Mesendoderm (in vitro differentiated cells): ENCODE measurements around the gene KRTAP4-6. TPM values are rescaled to one million over a fixed set of nuclear protein-coding genes. Genes with fewer than 3 reads are reported as not detected.
"Not testable (repeated sequence)": the region's sequence is repeated elsewhere in the genome, so short reads cannot be mapped to it uniquely, and the experiment has no call there.

Experiments used
- DNase-seq: peaks from one replicate; pipeline ENCODE4 v3.0.0; 2013
- H2AK5ac ChIP-seq: 2 replicates; pipeline ENCODE4 v1.6.1; 2013; ENCODE audit warnings: low read length, inconsistent platforms
- H2BK120ac ChIP-seq: 2 replicates; pipeline ENCODE4 v1.6.1; 2013; ENCODE audit warnings: low read depth, mild to moderate bottlenecking, low read length, moderate library complexity, mixed read lengths
- H2BK15ac ChIP-seq: replicated peaks from 2 replicates; pipeline ENCODE4 v1.6.1; 2013; ENCODE audit warnings: low read depth, mild to moderate bottlenecking, moderate library complexity
- H2BK5ac ChIP-seq: 2 replicates; pipeline ENCODE4 v1.6.1; 2013; ENCODE audit warnings: low read length, inconsistent platforms
- H3K18ac ChIP-seq: 2 replicates; pipeline ENCODE4 v1.6.1; 2013; ENCODE audit warnings: mild to moderate bottlenecking, low read length, mixed read lengths
- H3K23ac ChIP-seq: one replicate; pipeline ENCODE4 v1.6.1; 2013; ENCODE audit warnings: low read length
- H3K27ac ChIP-seq: 2 replicates; pipeline ENCODE4 v1.5.1; 2013; ENCODE audit warnings: low read depth, mild to moderate bottlenecking, inconsistent platforms, low read length, moderate library complexity
- H3K27me3 ChIP-seq: 2 replicates; pipeline ENCODE4 v1.6.1; 2013; ENCODE audit warnings: low read length, control low read depth, mild to moderate bottlenecking, inconsistent platforms; ENCODE audit not compliant: insufficient read depth, poor library complexity
- H3K36me3 ChIP-seq: 2 replicates; pipeline ENCODE4 v1.6.1; 2013; ENCODE audit warnings: low read length, inconsistent platforms; ENCODE audit not compliant: control insufficient read depth, insufficient read depth
- H3K4ac ChIP-seq: one replicate; pipeline ENCODE4 v1.6.1; 2013; ENCODE audit warnings: low read depth, mild to moderate bottlenecking, low read length, moderate library complexity
- H3K4me1 ChIP-seq: 2 replicates; pipeline ENCODE4 v1.6.1; 2013; ENCODE audit warnings: low read depth, low read length, inconsistent platforms; ENCODE audit not compliant: control insufficient read depth
- H3K4me2 ChIP-seq: 2 replicates; pipeline ENCODE4 v1.6.1; 2013; ENCODE audit warnings: low read length
- H3K4me3 ChIP-seq: 2 replicates; pipeline ENCODE4 v1.5.1; 2013; ENCODE audit warnings: mild to moderate bottlenecking, low read length
- H3K56ac ChIP-seq: one replicate; pipeline ENCODE4 v1.6.1; 2013; ENCODE audit warnings: low read length
- H3K79me1 ChIP-seq: 2 replicates; pipeline ENCODE4 v1.6.1; 2013; ENCODE audit warnings: low read length, inconsistent platforms
- H3K79me2 ChIP-seq: 2 replicates; pipeline ENCODE4 v1.6.1; 2013; ENCODE audit warnings: mild to moderate bottlenecking, low read length; ENCODE audit not compliant: control insufficient read depth, insufficient read depth
- H3K9ac ChIP-seq: 2 replicates; pipeline ENCODE4 v1.6.1; 2013; ENCODE audit warnings: low read length, inconsistent platforms
- H4K5ac ChIP-seq: one replicate; pipeline ENCODE4 v1.6.1; 2013; ENCODE audit warnings: low read length
- H4K8ac ChIP-seq: one replicate; pipeline ENCODE4 v1.6.1; 2013; ENCODE audit warnings: low read depth, mild to moderate bottlenecking, control low read depth, low read length, moderate library complexity
- WGBS: extraction: QIAGEN DNeasy Blood & Tissue Kit; methylation state at CpG from one replicate; pipeline ENCODE4 v1.1.7; 2013; ENCODE audit warnings: low lambda C conversion rate, missing lambda C conversion rate; ENCODE audit not compliant: insufficient coverage; ENCODE audit errors: extremely low coverage; 5-methylcytosine and 5-hydroxymethylcytosine counted together
- polyA plus RNA-seq, 2 experiments: library from polyadenylated mRNA; stranded (reverse); fragments of 200-250 nt; gene quantifications; one replicate each; pipeline ENCODE4 v1.2.3, GENCODE V29; 2013

KRTAP4-6 gene
- polyA plus RNA-seq (2013, experiment 1 of 2): not detected
- polyA plus RNA-seq (2013, experiment 2 of 2): not detected

DNA sequence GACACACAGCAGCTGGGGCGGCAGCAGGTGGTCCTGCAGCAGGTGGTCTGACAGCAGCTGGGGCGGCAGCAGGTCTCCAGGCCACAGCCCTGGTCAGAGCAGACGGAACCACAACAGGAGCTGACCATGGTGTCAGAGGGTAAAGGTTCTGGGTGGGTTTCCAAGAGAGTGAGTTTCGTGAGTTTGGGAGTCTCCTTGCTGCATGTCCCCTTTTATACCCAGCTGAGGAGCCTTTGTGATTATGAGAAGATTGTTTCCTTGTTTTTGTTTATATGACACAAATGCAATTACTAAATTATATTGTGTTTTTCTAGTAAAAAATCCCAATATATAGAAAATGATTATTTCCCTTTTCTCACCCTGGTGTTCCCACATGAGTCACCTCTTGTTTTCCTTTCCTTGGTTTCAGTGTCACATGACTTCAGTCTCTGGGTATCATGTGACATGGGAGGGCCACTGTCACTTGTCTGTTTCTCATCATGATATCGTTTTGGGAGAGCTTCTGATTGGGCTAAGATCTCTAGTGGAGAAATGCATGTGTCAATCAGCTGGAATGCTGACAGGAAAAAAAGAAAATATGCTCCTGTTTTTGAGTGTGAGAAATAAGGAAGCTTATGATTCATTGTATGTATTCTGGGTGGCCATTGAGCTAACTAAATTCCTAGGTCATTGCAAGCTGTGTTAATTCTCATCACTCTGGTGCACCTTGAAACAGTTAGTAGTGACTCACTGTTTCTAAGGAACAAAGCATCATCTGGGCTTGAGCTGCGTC lies at the start of gene KRTAP4-6:
TSS of gene KRTAP4-6 (minus strand) at position 185 of the 772 bp plus-strand sequence. CDS start at position 128, 57 bp downstream.
- Histone ChIP-seq H4K5ac (no peak within 1 kb of the TSS), H2BK15ac (no peak within 1 kb of the TSS), H3K9ac (no peak within 1 kb of the TSS), H2BK120ac (no peak within 1 kb of the TSS), H2BK5ac (no peak within 1 kb of the TSS), H3K27ac (no peak within 1 kb of the TSS), H3K4ac (no peak within 1 kb of the TSS), H3K56ac (no peak within 1 kb of the TSS), H3K18ac (no peak within 1 kb of the TSS), H4K8ac (no peak within 1 kb of the TSS), H3K36me3 (no peaks in the 10 kb centered on the region), H2AK5ac (no peak within 1 kb of the TSS), H3K23ac (no peak within 1 kb of the TSS), H3K79me2 (no peaks in the 10 kb centered on the region), H3K4me2 (no peak within 1 kb of the TSS), H3K4me3 (no peak within 1 kb of the TSS), H3K4me1 (no peaks in the 10 kb centered on the region), H3K79me1 (no peaks in the 10 kb centered on the region), H3K27me3 (no peaks in the 10 kb centered on the region)
- no CpG with 5 or more reads among the region's 6 CpGs for WGBS
- peak; percentile 1 for DNase-seq

DNA sequence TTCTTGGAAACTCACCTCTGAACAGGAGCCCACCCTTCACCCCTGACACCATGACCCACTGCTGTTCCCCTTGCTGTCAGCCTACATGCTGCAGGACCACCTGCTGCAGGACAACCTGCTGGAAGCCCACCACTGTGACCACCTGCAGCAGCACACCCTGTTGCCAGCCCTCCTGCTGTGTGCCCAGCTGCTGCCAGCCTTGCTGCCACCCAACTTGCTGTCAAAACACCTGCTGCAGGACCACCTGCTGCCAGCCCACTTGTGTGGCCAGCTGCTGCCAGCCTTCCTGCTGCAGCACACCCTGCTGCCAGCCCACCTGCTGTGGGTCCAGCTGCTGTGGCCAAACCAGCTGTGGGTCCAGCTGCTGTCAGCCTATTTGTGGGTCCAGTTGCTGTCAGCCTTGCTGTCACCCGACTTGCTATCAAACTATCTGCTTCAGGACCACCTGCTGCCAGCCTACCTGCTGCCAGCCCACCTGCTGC lies 49.5 kb upstream of the KRTAP4-6 start, which contains the start of gene KRTAP9-1:
TSS of gene KRTAP9-1 (plus strand) at position 51 of the 482 bp plus-strand sequence. CDS start at position 51, 0 bp downstream.
- H3K27me3 ChIP-seq, H3K18ac ChIP-seq, H3K4ac ChIP-seq, H3K79me2 ChIP-seq, H2BK15ac ChIP-seq, H3K56ac ChIP-seq, H2BK120ac ChIP-seq, H2BK5ac ChIP-seq, H3K4me1 ChIP-seq, H4K5ac ChIP-seq, H3K23ac ChIP-seq, H4K8ac ChIP-seq, H3K9ac ChIP-seq, H3K27ac ChIP-seq, H3K79me1 ChIP-seq, H3K4me3 ChIP-seq, H3K4me2 ChIP-seq, H3K36me3 ChIP-seq, DNase-seq, H2AK5ac ChIP-seq: not testable (repeated sequence)
- no CpG with 5 or more reads among the region's 1 CpG for WGBS

DNA sequence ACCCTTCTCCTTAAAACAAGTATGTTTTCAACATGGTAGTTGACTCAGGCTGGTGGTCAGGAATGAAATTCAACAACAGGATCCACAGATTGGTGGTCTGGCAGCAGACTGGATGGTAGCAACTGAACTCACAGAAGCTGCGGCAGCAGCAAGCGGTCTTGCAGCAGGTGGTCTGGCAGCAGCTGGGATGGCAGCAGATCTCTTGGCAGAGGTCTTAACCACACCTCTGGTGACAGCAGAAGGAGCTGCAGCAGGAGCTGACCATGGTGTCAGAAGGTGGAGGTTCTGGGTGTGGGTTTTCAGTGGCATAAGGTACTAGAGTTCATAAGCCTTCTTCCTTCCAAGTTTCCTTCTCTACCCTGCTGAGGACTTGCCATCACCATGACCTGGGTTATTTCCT lies 46.5 kb upstream of the KRTAP4-6 start:
- Histone ChIP-seq H2BK5ac (no peak overlapping the region), H3K4me2 (no peak overlapping the region), H3K36me3 (no peaks in the 10 kb centered on the region), H3K56ac (no peak overlapping the region), H2BK120ac (no peak overlapping the region), H4K8ac (no peak overlapping the region), H3K18ac (no peak overlapping the region), H2AK5ac (no peak overlapping the region), H3K27ac (no peak overlapping the region), H4K5ac (no peak overlapping the region), H3K4me3 (no peak overlapping the region), H3K79me1 (no peaks in the 10 kb centered on the region), H3K4me1 (no peaks in the 10 kb centered on the region), H3K79me2 (no peaks in the 10 kb centered on the region), H3K4ac (no peak overlapping the region), H3K9ac (no peak overlapping the region), H3K23ac (no peak overlapping the region), H3K27me3 (no peaks in the 10 kb centered on the region), H2BK15ac (no peak overlapping the region)
- DNase-seq: no peak
- no CpG with 5 or more reads among the region's 2 CpGs for WGBS

DNA sequence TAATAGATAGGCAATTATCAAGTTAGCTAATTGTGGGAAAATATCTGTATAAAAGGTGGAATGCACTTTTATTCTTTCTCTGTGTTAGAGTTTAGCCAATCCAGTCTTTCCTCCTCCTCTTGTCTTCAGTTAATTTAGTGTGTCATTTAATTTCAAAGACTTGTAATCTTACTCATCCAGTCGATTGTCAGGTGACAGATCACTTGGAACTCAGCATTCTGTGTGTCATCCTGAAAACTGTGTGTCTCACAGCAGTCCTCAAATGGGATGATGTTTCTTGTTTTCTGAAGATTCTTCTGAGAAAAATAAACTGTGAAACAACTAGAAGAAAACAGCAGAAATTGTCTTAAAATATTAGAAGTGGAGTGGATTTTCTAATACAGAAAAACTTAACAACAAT lies 44.7 kb upstream of the KRTAP4-6 start:
- no peak overlapping the region for H3K4me3 ChIP-seq
- no peaks in the 10 kb centered on the region for H3K79me1 ChIP-seq
- no peak overlapping the region for H3K9ac ChIP-seq
- DNase-seq: no peak
- no peak overlapping the region for H3K56ac ChIP-seq
- H2BK5ac ChIP-seq: no peak overlapping the region
- no peak overlapping the region for H3K18ac ChIP-seq
- no peak overlapping the region for H2BK120ac ChIP-seq
- H3K4ac ChIP-seq: no peak overlapping the region
- H3K23ac ChIP-seq: no peak overlapping the region
- no peak overlapping the region for H4K5ac ChIP-seq
- no peak overlapping the region for H3K27ac ChIP-seq
- no peak overlapping the region for H2AK5ac ChIP-seq
- H4K8ac ChIP-seq: no peak overlapping the region
- H3K4me1 ChIP-seq: no peaks in the 10 kb centered on the region
- no peaks in the 10 kb centered on the region for H3K27me3 ChIP-seq
- no peaks in the 10 kb centered on the region for H3K79me2 ChIP-seq
- no CpG with 5 or more reads among the region's 1 CpG for WGBS
- no peak overlapping the region for H3K4me2 ChIP-seq
- no peak overlapping the region for H2BK15ac ChIP-seq
- H3K36me3 ChIP-seq: no peaks in the 10 kb centered on the region

DNA sequence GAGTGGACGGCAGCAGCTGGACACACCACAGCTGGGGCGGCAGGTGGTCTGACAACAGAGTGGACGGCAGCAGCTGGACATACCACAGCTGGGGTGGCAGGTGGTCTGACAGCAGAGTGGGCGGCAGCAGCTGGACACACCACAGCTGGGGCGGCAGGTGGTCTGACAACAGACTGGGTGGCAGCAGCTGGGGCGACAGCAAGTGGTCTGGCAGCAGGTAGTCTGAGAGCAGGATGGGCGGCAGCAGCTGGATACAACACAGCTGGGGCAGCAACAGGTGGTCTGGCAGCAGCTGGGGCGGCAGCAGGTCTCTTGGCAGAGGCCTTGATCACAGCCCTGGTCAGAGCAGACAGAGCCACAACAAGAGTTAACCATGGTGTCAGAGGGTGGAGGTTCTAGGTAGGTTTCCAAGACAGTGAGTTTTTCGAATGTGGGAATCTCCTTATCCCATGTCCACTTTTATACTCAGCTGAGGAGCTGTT lies 44.2 kb upstream of the KRTAP4-6 start, which contains the start of gene KRTAP4-1:
TSS of gene KRTAP4-1 (minus strand) at position 432 of the 482 bp plus-strand sequence. CDS start at position 375, 57 bp downstream.
- H2BK5ac ChIP-seq: no peak within 1 kb of the TSS
- no peak within 1 kb of the TSS for H2AK5ac ChIP-seq
- no peaks in the 10 kb centered on the region for H3K27me3 ChIP-seq
- DNase-seq: no peak
- no peaks in the 10 kb centered on the region for H3K79me2 ChIP-seq
- H2BK15ac ChIP-seq: no peak within 1 kb of the TSS
- H4K5ac ChIP-seq: no peak within 1 kb of the TSS
- H3K4me1 ChIP-seq: no peaks in the 10 kb centered on the region
- no peak within 1 kb of the TSS for H3K23ac ChIP-seq
- no peak within 1 kb of the TSS for H3K27ac ChIP-seq
- no peak within 1 kb of the TSS for H3K18ac ChIP-seq
- no peak within 1 kb of the TSS for H4K8ac ChIP-seq
- no peak within 1 kb of the TSS for H3K4me3 ChIP-seq
- no peaks in the 10 kb centered on the region for H3K79me1 ChIP-seq
- no peak within 1 kb of the TSS for H3K4me2 ChIP-seq
- H3K4ac ChIP-seq: no peak within 1 kb of the TSS
- no peak within 1 kb of the TSS for H3K56ac ChIP-seq
- no CpG with 5 or more reads among the region's 9 CpGs for WGBS
- no peaks in the 10 kb centered on the region for H3K36me3 ChIP-seq
- no peak within 1 kb of the TSS for H3K9ac ChIP-seq
- no peak within 1 kb of the TSS for H2BK120ac ChIP-seq
